Activated T-helper 2 cell treated with anti-CD3 and anti-CD28 coated beads, Interferon-gamma antibody, Interleukin-2, Interleukin-4, amounts not matched to agents 10 μg/mL and 5 μg/mL and 100 μg/mL, durations not matched to agents 14 hours and 24 hours and 36 hours (primary cell): ENCODE measurements around the gene MAPKAP1. TPM values are rescaled to one million over a fixed set of nuclear protein-coding genes. Genes with fewer than 3 reads are reported as not detected.

ENCODE experiments used
- DNase-seq: peaks from one replicate; pipeline ENCODE4 v3.0.0; 2021; ENCODE audit warnings: low spot score
- H3K27ac Mint-ChIP-seq: one replicate; pipeline ENCODE4 v1.8.0; 2021; ENCODE audit warnings: mixed read lengths
- H3K27me3 Mint-ChIP-seq: one replicate; pipeline ENCODE4 v1.8.0; 2021; ENCODE audit warnings: low read depth, mixed read lengths
- H3K36me3 Mint-ChIP-seq: one replicate; pipeline ENCODE4 v1.8.0; 2021; ENCODE audit warnings: low read depth, mixed read lengths
- H3K4me1 Mint-ChIP-seq: one replicate; pipeline ENCODE4 v1.8.0; 2021; ENCODE audit warnings: low read depth, mixed read lengths
- H3K4me3 Mint-ChIP-seq: one replicate; pipeline ENCODE4 v1.8.0; 2021; ENCODE audit warnings: low read depth, mild to moderate bottlenecking, moderate library complexity, mixed read lengths
- H3K9me3 Mint-ChIP-seq: one replicate; pipeline ENCODE4 v1.8.0; 2021; ENCODE audit warnings: mixed read lengths
- intact Hi-C: fragments of 100-400 bp; cut with micrococcal nuclease; formaldehyde crosslinking; loops from one replicate; pipeline ENCODE4 v1.15.1; 2023
- total RNA-seq: library from RNA; stranded (reverse); gene quantifications from 2 replicates; pipeline ENCODE4 v1.2.3, GENCODE V29; 2022

MAPKAP1 gene
- total RNA-seq, 1 donor from 2014 or later, result 83.8 TPM

DNA sequence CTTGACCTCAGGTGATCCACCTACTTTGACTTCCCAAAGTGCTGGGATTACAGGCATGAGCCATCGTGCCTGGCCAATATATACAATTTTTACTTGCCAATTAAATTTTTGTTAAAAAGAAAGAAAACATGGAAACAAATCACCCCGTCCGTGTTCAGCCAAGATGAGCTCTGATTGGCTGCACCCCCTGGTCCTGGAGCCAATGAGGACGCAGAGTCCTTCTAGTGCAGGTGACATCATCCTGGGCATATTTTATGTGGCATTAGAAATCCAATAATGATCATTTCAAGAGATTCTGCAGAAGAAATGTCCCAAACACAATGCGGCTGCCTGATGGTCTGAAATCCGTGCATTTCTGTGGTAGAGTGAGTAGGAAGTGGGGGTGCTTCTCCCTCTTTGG lies 285.8 kb downstream of the MAPKAP1 start:
- no peak for DNase-seq
- Mint-ChIP-seq H3K36me3 (no peaks in the 10 kb centered on the region), H3K9me3 (no peaks in the 10 kb centered on the region), H3K4me1 (no peaks in the 10 kb centered on the region), H3K27me3 (no peaks in the 10 kb centered on the region), H3K27ac (no peak overlapping the region), H3K4me3 (no peak overlapping the region)
- intact Hi-C loops, result no loop called here

GRCh38 chr9:125418404-125418803 lies 288.6 kb downstream of the MAPKAP1 start:
- no peak overlapping the region for H3K27ac Mint-ChIP-seq
- no peaks in the 10 kb centered on the region for H3K27me3 Mint-ChIP-seq
- DNase-seq, result no peak
- H3K4me1 Mint-ChIP-seq, result no peaks in the 10 kb centered on the region
- intact Hi-C loops, result no loop called here
- H3K9me3 Mint-ChIP-seq, result no peaks in the 10 kb centered on the region
- H3K4me3 Mint-ChIP-seq, result no peak overlapping the region
- H3K36me3 Mint-ChIP-seq, result no peaks in the 10 kb centered on the region

DNA sequence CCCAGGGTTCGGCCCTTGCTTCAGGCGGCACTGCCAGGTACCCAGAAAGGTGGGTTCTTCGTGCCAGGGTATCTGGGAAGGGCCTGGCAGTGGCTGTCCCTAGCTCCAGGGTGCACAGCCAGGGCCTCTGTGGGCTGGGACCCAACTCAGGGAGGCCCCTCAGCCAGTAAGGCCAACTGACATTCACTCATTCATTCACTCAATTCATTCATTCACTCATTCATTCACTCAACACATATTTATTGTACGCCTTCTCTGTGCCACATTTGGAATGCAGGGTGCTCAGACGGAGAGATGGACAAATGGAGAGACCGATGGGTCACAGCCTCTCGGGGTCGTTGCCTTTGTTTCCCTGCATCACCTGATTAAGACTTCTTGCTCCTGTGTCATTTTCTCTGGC lies 290.5 kb downstream of the MAPKAP1 start:
- Mint-ChIP-seq H3K27ac (no peak overlapping the region), H3K4me1 (no peaks in the 10 kb centered on the region), H3K36me3 (no peaks in the 10 kb centered on the region), H3K9me3 (no peaks in the 10 kb centered on the region), H3K27me3 (peaks cover 2% of the 10 kb centered on the region), H3K4me3 (no peak overlapping the region)
- DNase-seq, result no peak
- intact Hi-C loops, result no loop called here

DNA sequence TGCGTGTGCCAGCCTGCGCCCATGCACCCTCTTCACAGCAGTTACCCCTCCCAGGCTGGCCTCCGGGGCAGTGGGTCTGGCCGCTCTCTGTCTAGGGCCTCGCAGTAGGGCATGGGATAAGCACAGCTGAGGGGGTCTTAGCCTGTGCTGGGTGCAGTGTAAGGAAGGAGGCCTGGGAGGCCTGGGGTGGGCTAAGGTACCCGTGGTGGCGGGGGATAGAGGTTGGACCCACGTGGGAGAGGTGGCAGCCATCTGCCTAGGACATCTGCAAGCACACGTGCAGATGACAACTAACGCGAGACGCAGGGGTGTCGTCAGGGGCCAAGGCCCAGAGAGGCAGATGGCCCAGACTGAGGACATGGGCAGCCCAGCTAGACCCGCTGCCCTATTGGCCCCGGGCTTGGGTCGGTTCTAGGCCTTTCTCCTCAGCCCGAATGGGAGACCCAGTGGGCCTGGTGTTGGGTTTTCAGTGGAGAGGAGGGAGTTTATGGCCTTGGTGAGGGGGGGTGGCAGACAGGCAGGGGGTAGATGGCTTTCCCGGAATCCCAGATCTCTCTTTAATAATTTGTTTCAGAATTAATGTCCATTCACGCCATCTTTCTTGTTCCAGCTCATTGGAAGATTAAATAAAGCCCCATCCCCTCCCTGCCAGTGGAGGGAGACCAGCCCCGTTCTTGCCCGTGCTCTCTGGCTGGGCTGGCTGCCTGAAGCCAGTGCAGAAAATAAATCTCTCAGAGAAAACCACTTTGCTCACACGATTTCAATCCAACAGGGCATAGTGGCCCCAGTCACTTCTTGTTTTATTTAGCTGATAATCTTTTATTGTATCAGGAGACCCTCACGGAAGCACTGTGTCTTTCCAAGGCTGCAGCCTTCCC lies 291.2 kb downstream of the MAPKAP1 start:
- Mint-ChIP-seq H3K9me3 (no peaks in the 10 kb centered on the region), H3K27me3 (peaks cover 2% of the 10 kb centered on the region)

DNA sequence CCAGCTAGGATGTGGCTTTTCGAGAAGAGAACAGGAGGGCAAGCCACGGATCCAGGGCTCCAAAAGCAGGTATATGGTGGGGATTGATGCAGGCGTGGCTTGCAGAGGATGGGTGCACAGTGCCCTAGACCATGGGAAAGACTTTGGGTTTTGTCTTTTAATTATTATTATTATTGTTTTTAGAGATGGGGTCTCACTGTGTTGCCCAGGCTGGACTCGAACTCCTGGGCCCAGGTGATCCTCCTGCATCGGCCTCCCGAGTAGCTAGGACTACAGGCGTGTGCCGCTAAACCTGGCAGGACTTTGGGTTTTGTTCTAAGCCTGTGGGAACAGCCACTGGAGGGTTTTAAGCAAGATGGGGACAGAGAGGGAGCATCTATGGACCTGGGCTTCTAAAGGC lies 293.4 kb downstream of the MAPKAP1 start:
- no peak overlapping the region for H3K27ac Mint-ChIP-seq
- intact Hi-C loops, result no loop called here
- DNase-seq, result no peak
- H3K9me3 Mint-ChIP-seq, result no peaks in the 10 kb centered on the region
- H3K4me1 Mint-ChIP-seq, result peaks cover 6% of the 10 kb centered on the region
- peaks cover 11% of the 10 kb centered on the region for H3K27me3 Mint-ChIP-seq
- no peak overlapping the region for H3K4me3 Mint-ChIP-seq
- H3K36me3 Mint-ChIP-seq, result no peaks in the 10 kb centered on the region

More for the DNA sequence above, 291.2 kb downstream of the MAPKAP1 start:
- intact Hi-C loops, result no loop called here
- H3K27ac Mint-ChIP-seq, result no peak overlapping the region
- no peak overlapping the region for H3K4me3 Mint-ChIP-seq
- no peaks in the 10 kb centered on the region for H3K36me3 Mint-ChIP-seq
- no peaks in the 10 kb centered on the region for H3K4me1 Mint-ChIP-seq
- no peak for DNase-seq

- H3K9me3 Mint-ChIP-seq, result no peaks in the 10 kb centered on the region
- H3K27me3 Mint-ChIP-seq, result peaks cover 15% of the 10 kb centered on the region
- intact Hi-C loops, result no loop called here
- DNase-seq, result no peak
- H3K4me1 Mint-ChIP-seq, result peaks cover 11% of the 10 kb centered on the region
- H3K36me3 Mint-ChIP-seq, result no peaks in the 10 kb centered on the region
- no peak overlapping the region for H3K27ac Mint-ChIP-seq
- no peak overlapping the region for H3K4me3 Mint-ChIP-seq
Measured at GRCh38 chr9:125412166-125412565, 294.8 kb downstream of the MAPKAP1 start.

GRCh38 chr9:125411171-125411756 lies 295.7 kb downstream of the MAPKAP1 start:
- Mint-ChIP-seq H3K4me3 (no peak overlapping the region), H3K9me3 (no peaks in the 10 kb centered on the region), H3K4me1 (peaks cover 11% of the 10 kb centered on the region), H3K27ac (no peak overlapping the region), H3K27me3 (peaks cover 15% of the 10 kb centered on the region), H3K36me3 (no peaks in the 10 kb centered on the region)
- intact Hi-C loops, result no loop called here
- no peak for DNase-seq

DNA sequence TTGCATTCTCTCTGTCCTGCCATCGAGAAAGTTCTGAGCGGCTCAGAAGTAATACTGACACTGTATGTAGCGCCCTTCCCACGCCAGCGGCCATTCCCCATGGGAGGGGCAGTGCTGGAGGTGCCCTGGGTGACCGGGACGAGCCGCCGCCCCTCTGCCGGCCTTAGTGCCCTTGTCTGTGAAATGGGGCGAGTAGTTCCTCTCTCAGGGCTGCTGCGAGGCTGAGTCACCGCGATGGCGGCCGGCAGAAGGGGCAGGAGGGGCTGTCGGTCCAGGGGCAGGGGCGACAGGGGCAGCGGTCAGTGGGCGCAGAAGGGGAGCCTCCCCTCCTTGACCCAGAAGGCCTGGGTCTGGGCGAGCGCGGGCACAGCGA lies 296.5 kb downstream of the MAPKAP1 start:
- H3K27ac Mint-ChIP-seq, result no peak overlapping the region

DNA sequence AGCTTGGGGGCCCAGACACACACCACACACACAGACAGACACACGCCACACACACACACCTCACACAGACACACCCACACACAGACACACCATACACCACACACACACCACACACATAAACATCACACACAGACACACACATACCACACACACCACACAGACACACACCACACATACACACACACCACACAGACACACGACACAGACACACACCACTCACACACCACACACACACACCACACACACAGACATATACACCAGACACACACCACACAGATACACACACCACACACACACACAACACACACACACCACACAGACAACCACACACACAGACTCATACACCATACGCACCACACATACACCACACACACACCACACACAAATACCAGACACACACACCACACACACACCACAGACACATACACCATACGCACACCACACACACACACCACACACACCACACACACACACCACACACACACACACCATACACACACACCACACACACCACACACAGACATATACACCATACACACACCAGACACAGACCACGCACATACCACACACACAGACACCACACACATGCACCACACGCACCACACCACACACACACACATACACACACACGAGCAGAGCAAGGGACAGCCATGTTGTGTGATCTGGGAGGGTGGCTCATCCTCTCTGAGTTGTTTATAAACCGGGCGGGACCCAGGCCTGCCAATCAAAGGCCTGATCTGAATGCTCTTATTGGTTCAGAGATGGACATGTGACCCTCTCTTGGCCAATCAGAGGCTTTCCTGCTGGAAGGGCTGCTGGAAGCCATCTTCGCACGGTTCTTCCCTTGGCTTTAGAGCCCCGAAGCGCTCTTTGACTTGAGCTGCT lies 297.1 kb downstream of the MAPKAP1 start:
- peak overlapping the region; percentile 24 for H3K27ac Mint-ChIP-seq

More for the DNA sequence above, 296.5 kb downstream of the MAPKAP1 start:
- intact Hi-C loops, result no loop called here
- no peaks in the 10 kb centered on the region for H3K9me3 Mint-ChIP-seq
- no peak overlapping the region for H3K4me3 Mint-ChIP-seq
- H3K36me3 Mint-ChIP-seq, result no peaks in the 10 kb centered on the region
- H3K27me3 Mint-ChIP-seq, result peaks cover 15% of the 10 kb centered on the region
- no peak for DNase-seq
- peaks cover 11% of the 10 kb centered on the region for H3K4me1 Mint-ChIP-seq

DNA sequence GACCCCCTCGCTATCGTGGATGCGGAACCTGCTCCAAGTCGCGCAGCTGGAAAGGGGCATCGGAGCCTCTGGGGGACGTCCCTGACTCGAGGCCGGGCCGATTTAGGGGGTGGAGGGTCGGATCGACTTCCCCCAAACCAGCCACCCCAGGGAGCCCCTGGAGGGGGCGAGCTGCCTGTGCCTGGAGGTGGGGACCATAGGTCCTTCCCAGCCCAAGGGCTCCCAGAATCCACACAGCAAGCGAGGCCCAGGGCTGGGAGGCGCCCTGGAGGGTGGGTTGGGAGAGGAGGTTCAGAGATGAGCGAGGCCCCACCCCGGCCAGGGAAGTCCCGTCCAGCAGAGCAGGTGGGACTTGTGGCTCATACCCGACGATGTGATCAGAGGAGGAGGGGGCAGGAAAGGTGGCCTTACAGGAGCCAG lies 297.8 kb downstream of the MAPKAP1 start:
- peaks cover 11% of the 10 kb centered on the region for H3K4me1 Mint-ChIP-seq
- peaks cover 15% of the 10 kb centered on the region for H3K27me3 Mint-ChIP-seq
- no peak for DNase-seq
- H3K4me3 Mint-ChIP-seq, result peak overlapping the region; percentile 77
- H3K9me3 Mint-ChIP-seq, result no peaks in the 10 kb centered on the region
- intact Hi-C loops, result loop anchor here (5.0 kb wide), 1 partner anchor 1083 kb away; no protein-coding TSS in a partner anchor
- no peak overlapping the region for H3K27ac Mint-ChIP-seq
- no peaks in the 10 kb centered on the region for H3K36me3 Mint-ChIP-seq

More for the DNA sequence above, 297.1 kb downstream of the MAPKAP1 start:
- peak overlapping the region; percentile 62 for H3K4me3 Mint-ChIP-seq
- H3K27me3 Mint-ChIP-seq, result peaks cover 15% of the 10 kb centered on the region
- peaks cover 11% of the 10 kb centered on the region for H3K4me1 Mint-ChIP-seq
- no peaks in the 10 kb centered on the region for H3K36me3 Mint-ChIP-seq
- peak; percentile 21 for DNase-seq
- no peaks in the 10 kb centered on the region for H3K9me3 Mint-ChIP-seq
- intact Hi-C loops, result loop anchor here (5.0 kb wide), 1 partner anchor 1082 kb away; no protein-coding TSS in a partner anchor

DNA sequence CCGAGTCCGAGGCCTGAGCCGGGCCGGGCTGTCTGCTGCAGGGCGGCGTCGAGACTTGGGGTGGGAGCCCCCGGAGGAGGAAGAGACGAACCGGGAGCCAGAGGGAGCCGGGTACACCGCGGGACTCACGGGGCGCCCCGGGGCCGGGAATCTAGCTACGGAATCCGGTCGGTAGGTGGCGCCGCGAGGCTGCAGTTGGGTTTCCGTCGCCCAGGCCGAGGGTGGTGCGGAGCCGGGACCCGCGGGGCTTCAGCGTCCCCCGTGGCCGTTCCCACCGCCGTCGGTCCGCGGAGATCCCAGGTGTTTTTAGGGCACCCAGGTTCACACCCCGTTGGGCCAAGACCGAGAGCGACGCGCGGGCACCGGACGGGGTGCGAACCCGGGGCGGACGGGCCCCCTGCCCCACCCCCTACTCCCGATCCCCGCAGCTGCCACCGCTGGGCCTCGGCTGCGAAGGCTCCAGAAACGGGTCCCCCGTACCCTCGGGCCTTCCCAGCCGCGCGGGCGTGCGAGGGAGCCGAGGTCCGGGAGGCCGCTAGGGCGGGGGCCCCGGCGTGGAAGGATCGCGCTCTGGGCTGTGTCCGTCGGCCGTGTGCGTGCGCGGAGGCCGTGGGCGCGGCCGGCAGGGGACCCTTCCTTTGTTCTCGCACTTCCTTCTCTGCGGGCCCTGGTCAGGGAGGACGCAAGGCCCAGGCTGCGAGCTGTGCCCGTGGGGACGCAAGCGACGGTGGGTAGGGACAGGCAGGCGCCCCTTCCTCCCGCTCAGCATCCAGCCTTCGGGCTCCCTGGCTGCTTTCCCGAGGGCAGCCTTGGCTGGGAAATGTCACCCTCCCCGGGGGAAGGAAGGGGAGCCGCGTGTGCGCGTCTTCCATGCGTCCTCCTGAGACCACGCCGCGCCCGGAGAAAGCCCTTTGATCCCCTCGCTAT lies 298.8 kb downstream of the MAPKAP1 start:
- H3K9me3 Mint-ChIP-seq, result no peaks in the 10 kb centered on the region
- H3K36me3 Mint-ChIP-seq, result no peaks in the 10 kb centered on the region
- H3K4me3 Mint-ChIP-seq, result peak overlapping the region; percentile 77
- peak; percentile 59 for DNase-seq
- intact Hi-C loops, result loop anchor here (1.0 to 5.0 kb wide), 4 partner anchors 223 to 1084 kb away; no protein-coding TSS in a partner anchor
- H3K27ac Mint-ChIP-seq, result no peak overlapping the region
- H3K4me1 Mint-ChIP-seq, result peaks cover 11% of the 10 kb centered on the region
- peaks cover 15% of the 10 kb centered on the region for H3K27me3 Mint-ChIP-seq
